GM21447 (cell line): ENCODE measurements around the gene POPDC2.
"Not testable (repeated sequence)": the region's sequence is repeated elsewhere in the genome, so short reads cannot be mapped to it uniquely, and the experiment has no call there.

Source experiments
- ATAC-seq: cut with Tn5 transposase; IDR thresholded peaks from one replicate; pipeline ENCODE4 v1.9.1; 2021; ENCODE audit not compliant: unreplicated experiment

POPDC2 gene

DNA sequence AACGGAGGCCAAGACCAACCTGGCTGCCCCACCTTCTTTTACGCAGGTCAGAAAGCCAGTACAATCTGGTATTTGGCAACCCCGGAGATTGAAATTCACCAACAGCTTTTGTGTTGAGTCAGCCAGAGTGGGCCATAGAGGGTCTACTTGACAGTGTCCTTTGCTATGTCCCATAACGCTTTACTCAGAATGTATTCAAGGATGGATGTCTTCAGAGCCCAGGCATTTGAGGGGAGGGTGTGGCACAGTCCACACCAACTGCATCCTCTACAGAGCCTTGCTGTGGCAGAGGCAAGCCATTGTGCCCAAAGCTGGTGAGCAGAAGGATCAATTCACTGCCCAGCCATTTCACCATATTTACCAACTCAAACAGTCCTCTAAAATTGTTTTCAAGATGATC lies 44.3 kb downstream of the POPDC2 start:
- no peak for ATAC-seq

DNA sequence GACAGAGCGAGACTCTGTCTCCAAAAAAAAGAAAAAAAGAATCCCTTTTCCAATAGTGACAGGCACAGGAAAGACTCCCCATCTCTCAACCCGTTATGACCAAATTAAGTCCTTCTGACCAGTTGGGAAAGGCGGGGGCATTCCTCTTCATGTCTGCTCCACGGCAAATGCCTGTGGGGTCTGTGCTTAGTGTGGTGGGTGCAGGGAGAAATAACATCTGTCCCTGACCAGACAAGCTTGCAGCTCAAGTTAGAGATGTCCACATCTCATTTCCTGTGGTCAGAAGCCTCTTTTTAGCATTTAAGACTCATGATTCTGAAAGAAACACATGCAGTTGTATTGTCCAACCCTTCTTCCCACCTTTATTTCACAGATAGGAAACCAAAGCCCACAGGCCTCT lies 46.5 kb downstream of the POPDC2 start:
- no peak for ATAC-seq

DNA sequence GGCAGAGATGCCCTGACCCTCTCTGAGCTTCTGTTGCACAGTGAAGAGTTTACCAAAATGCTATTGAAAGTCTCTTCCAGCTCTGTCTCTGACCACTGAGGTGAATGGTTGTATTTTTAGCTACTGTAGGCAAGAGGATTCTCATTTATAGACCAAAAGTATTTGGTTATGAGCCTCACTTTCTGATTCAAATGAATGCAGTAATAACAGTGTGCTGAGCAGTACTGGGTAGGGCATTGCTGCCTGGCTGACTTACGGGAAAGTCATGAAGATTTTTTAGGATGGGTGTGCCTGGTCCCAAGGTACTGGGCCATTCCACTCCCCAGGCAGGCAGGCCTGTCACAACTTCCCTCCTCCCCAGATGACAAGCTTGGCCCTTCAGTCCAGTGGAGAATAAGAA lies 47.2 kb downstream of the POPDC2 start:
- ATAC-seq, result no peak

DNA sequence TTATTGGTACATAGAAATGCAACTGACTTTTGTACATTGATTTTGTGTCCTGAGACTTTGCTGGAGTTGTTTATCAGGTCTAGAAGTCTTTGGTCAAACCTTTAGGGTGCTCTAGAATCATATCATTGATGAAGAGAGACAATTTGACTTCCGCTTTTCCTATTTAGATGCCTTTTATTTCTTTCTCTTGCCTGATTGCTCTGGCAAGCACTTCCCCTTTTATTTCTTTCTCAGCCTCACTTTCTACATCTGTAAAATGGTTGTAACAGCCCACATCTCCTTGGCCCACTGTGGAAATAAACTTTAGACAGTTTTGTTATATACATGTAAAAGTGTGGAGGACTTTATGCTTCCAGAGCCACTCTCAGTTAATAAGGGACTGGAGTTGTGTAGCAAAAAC lies 48.7 kb downstream of the POPDC2 start:
- ATAC-seq, result no peak

DNA sequence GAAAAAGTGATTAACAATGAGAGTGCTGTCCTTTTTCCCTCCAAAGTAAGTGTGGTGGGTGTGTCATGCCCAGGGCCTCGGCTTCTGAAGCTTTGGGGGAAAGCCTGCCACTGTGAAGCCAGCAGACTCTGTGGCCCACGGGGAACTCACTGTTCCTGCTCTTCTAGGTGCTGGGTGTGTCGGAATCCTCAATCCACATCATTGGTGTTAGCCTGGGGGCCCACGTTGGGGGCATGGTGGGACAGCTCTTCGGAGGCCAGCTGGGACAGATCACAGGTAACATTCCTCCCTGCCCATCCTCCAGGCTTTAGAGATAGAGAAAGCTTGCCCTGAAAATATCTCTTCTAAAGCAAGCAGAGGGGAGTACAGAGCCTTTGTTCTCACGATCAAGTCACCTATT lies 51.1 kb downstream of the POPDC2 start:
- no peak for ATAC-seq

DNA sequence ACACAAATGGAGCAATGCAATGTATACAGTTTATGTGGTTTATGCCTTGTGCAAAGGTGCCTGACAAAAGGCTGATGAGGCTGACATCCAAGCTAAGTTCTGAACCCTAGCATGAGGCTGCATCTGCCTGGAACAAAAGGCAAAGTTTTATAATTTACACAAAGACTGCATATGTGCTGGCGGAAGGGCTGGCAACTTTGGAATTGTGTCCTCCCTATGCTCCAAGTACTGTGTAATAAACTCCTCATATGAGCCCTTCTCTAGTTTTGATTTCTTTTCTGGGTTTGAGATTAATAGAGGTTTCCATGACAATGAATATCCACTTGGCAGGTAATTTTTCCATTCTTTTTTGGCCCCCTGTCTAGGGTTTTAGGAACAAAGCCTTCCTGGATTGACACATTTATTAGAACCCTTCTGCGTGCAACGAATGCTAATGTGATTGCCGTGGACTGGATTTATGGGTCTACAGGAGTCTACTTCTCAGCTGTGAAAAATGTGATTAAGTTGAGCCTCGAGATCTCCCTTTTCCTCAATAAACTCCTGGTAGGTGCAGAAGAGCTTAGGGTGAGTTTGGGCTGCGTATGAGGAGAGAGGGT lies 51.9 kb downstream of the POPDC2 start:
- no peak for ATAC-seq

DNA sequence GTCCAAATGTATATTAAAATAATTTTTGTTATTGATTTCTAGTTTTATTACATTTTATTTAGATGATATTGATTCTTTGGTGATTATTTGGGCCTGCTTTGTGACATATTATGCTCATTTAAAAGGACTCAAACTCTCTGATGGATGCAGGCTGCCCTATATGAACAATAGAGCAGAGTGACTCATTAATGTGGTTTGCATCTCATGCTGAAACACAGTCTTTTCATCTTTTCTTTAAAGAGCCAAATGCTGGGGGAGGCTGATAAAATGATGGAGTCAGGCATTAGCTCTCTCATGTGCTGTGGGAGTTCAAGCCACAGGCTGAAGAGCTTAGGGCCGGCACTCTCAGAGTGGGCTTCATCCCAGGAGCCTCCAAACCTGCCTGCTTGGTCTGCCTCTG lies 55.5 kb downstream of the POPDC2 start:
- no peak for ATAC-seq

DNA sequence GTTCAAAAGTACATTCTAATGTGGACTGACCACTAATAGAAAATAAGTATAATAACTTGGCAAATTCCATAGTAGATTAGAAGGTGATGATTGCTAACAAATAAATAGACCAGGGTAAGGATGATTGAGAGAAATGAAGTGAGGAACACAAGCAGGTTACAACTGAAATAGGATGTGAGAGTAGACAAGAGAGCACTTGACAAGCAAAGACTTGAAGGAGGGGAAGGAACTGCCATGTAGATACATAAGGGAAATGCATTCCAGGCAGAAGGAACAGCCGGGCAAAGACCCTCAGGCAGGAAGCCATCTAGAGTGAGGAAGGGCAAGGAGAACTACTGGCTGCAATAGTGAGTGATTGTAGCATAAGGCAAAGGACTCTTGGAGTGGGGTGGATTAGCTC lies 57.7 kb downstream of the POPDC2 start:
- ATAC-seq, result no peak

DNA sequence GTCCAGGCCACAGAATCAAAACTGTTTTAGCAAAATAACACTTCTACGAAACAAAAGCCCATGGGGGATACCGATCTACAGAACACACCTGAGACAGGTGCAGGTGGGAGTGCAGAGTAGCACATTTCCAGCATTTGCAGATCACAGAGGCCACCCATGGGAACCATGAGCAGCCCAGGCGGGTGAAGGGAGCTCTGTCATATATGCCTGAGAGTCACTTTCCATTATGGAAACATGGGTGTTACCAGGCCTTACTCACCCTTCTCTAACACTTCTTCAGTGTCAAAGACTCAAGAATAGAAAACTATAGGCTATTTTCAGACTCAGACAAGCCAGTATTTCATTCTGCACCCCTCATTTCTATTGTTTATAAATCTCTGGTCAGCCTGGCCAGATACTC lies 59.2 kb downstream of the POPDC2 start:
- ATAC-seq, result peak; percentile 26

DNA sequence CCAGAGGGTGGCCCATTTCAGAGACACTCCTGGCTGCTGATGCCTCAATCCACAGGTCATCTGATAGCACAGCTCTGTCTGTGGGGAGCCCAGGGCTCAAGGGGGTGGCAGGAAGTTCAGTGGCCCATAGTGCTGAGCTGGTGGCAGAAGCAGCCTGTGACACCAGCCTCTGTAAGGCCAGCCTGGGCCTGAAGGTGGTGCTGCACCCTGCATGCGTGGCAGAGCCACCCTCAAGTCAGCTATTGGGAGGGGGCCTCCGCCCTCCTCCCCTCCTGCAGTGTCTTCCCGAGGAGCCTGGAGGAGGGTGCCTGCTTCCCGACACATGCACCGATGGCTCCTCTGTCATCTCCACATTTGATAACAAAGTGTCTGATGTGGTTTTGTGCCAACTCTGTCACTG lies 59.7 kb downstream of the POPDC2 start:
- peak; percentile 59 for ATAC-seq

DNA sequence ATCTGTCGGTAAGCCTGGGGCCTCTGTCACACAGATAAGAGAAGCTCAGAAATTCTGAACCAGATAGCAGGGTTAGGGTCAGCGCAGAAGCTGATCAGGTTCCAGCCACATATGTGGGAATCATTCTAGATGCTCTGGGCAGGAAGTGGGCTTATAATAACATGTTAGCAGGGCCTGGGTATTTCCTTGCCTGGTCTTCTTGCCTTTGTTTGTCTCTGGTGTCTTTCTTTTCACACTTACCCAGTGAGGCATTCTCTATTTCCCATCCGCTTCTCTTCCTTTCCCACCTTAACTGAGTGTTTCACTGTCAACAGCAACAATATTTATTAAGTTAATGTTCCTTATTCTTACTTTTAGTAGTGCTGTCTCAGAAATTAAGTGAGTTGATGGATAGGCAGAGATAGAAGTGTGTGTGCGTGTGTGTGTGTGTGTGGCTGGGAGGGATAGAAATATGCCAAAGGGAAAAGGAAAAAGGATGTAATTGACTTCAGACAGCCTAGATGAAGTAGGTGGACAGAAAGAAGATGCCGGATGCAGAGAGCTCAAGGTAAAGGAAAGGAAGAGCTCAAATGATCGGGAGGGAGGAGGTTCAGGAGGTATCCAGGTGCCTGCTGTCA lies 60.7 kb downstream of the POPDC2 start:
- ATAC-seq, result no peak

DNA sequence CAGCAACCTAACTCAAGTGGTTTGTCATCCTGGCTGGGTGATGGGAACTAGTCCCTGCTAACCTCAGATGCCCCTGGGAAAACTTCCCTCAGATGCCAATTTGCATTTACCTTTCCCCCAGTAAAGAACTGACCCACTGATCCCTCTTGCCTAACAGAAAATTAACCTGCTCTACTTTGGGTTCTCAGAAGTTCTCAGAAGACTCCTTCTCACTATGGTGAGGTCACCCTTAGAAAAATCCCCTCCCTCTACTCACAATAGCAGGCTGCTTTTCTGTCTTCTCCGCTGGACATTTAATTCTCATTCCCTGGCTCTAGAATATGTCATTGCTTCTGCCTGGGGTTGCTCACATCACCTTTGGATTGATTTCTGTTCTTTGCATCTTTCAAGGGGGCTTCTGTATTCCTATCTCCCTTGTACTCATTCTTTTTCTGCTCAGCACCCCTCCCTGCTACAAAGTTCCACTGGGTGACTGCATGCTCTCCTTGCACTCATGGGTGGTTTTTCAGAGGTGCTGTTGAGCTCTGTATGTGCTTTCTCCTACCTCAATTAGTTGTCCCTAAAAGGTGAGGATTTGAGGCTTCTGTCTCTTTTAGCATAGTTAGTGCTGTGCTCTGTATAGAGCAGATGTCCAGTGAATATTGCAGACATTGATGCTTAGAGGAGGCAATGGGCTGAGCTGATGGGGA lies 61.8 kb downstream of the POPDC2 start:
- ATAC-seq, result peak; percentile 41

DNA sequence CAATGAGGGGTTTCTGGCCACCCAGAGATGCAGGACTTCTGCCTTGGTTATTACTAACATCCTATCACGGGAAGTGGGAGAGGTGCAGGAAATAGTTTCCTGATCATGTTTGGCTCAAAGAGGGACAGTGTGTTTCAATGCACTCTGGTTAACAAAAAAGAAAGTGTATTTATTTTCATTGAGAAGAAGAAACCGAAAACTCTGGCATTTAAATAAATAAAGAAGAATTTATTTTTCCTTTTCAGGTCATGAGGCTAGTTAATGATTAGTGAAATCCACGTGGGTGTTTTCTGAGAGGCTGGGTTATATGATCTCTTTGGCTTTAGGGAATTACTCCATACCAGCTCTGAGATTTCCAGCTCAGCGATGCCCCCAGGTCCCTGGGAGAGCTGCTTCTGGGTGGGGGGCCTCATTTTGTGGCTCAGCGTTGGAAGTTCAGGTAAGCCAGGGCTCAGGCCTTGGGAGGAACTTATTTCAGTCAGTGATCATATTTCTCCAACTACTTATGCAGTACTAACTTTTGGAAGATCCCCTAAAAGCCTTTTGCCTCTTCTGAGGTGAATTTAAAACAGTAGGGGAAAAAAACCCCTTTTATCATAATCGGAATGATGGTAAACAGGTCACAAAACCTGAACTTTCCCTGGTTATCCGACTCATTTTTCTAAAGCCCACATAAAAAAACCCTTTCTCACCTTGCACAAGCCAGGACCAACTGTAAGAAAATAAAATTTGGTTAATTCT lies 62.7 kb downstream of the POPDC2 start, which contains the start of gene PLA1A:
Gene PLA1A, plus strand, starts transcription at position 338 of the 741 bp plus-strand sequence. Its CDS starts 29 bp downstream, at position 367.
- ATAC-seq, result no peak

DNA sequence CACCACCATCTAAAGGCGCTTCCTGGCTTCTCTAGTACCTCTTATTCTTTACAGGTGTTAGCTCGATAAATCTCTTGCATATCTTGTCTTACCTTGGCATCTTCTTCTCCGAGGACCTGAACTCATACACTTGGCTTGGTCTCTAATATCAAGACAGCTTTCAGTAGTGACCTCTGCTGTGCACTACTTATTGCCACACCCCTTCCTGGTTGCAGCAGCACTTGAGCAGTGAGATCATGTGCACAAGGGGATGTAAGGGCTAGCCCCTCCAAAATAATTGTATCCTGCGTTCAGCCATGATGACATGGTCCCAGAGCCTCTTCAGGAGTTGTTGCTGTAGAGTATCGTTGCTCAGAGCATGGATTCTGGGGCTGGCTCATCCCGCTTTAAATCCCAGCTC lies 64.0 kb downstream of the POPDC2 start:
- no peak for ATAC-seq

DNA sequence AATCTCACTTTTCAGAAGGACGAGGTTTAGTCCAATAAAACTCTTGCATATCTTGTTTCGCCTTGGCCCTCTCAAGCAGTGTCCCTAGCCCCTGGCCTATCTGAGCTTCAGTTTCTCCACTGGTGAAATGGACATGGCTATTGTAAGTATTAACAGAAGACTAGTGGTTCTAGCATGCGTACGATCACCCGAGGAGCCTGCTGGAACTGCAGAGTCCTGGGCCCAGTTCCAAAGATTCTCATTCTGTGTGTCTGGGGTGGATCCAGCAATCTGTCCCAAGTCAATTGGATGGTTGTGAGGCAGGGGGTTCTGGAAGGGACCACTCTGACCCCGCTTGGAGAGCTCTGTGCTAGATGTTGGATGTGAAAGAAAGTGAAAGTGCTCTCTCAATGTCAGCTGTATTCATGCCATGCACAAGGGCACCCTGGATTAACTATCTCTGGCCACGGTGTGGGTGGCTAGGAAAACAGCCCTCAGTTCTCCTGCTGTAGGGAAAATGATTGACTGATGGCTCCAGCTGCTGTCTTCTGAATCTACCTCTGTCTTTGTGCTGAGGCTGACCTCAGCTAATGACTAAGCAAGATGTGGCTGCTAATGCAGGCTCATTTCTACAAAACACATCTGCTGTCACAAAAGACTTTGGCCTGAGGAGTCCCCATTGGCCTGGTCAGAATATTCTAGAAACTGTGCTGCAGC lies 64.6 kb downstream of the POPDC2 start:
- ATAC-seq, result no peak

DNA sequence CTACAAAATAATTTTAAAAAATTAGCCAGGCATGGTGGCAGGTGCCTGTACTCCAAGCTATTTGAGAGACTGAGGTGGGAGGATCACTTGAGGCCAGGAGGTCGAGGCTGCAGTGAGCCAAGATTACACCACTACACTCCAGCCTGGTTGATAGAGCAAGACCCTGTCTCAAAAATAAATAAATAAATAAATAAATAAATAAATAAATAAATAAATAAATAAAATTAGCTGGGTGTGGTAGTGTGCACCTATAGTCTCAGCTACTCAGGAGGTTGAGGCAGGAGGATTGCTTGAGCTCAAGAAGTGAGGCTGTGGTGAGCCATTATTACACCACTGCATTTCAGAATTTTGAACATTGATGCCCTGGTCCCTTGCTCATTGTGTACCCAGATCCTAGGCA lies 65.5 kb downstream of the POPDC2 start:
- ATAC-seq, result not testable (repeated sequence)

DNA sequence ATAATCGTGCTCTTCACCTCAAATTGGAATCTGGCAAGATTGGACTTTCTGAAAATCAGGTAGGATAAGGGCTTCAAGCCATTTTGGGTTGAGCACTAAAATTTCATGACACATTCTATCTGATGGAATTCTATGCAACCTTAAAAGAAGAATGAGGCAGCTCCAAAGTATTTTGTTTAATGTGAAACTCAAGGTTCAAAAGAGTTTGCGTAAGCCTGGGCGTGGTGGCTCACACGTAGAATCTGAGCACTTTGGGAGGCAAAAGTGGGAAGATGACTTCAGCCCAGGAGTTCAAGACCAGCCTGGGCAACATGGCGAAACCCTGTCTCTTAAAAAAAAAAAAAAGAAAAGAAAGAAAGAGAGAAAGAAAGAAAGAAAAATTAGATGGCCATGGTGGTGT lies 66.3 kb downstream of the POPDC2 start:
- no peak for ATAC-seq

DNA sequence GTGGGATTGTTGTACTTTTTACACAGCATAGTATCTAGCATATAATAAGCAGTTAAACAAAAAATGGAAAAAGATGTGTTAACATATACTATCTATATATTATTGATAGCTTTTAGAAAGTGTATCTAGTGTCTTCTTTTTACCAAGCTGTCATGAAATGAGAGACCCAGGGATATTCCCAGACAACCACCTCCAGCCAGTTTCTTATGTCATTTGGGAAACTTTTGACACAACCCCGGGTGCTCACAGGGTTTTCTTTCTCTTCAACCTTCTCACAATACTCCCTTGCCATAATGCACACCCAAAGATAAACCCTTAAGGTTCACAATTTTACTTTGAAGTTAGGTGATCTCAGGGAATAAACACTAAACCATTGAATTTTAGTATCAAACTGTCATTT lies 67.5 kb downstream of the POPDC2 start:
- no peak for ATAC-seq
